ENCODE measurements around the gene ADAT3.
A peak's percentile ranks its signal among the peaks of the same experiment; 100 is the strongest.

Gene ADAT3

DNA sequence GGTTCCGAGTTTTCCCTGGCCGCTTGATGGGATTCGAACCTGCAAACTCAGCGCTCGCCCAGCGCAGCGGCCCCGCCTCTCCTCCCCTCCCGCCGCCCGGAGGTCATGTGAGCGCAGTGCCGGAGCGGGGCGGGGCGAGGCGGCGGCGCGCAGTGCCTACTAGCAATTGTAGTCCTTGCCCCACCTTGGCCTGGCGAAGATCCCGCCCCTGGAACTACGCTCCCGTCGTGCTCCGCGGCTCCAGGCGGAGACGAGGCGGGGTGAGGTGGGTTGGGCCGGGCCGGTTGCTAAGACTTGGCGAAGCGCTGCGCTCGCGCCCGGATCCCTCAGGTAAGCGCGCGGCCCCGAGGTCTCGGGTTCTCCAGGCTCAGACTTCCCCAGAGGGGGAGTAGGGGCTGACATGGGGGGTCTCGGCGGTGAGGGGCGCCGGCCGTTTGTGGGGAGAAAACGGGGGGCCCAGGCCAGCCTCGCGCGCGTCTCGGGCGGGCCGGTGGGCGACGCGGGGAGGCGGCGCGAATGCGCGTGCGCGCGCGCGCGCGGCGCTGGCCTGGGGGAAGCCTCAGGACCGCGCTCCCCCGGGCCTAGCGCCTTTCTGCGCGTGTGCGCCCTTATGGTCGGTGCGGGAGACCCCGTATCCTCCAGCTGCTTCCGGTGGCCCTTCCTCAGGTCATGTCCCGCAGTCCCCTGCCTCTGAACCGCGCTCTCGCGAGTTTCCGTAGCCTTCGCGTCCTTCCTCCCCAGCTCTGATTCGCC is at the start of gene ADAT3, which contains the start of gene SCAMP4:
Gene ADAT3, plus strand, starts transcription at position 290 of the 753 bp plus-strand sequence. CDS start 6,649 bp downstream, outside the sequence.
Gene SCAMP4, plus strand, starts transcription at position 290 of the 753 bp plus-strand sequence. CDS start 9,621 bp downstream, outside the sequence.
- peak; percentile 95 to 96 for DNase-seq

DNA sequence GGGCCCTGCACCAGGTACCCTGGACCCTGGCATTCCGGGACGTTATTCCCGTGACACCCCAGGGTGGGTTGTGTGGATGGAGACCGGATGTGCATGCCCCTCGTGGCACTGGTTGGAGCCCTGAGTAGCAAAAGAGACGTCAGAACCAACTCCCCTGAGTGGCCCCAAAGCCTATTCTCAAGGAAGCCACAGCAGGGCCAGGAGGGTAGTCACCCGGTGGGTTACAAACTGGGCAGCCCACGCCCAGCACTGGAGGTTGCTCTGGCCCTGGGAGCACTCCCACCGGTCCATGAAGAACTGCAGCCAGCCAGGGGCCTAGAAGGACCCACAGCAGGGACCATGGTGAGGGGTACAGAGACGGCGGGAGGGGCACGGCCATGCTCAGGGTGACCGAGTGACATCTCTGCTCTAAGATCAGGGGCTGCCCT is 49.4 kb upstream of the ADAT3 start:
- no peak for DNase-seq

DNA sequence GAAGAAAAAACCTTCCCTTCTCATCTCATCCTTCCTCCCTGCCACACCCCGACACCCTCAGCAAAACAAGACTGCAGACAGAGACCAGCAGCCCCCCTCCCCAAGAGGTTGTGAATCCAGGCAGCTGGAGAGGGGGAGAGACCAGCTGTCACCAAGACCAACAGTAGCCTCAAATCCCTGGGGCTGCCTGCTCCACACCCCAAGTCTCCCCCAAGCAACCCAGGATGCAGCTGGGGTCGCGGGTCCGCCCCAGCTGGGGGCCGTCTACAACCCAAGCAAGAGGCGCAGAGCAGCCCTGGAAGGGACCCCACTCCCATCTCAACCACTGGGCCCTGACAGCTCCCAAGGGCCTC is 48.9 kb upstream of the ADAT3 start:
- no peak for DNase-seq

- peak in 1 of 2 donors; percentile 41 for DNase-seq
These were observed 48.2 kb upstream of the ADAT3 start for GRCh38 chr19:1856698-1857603.

DNA sequence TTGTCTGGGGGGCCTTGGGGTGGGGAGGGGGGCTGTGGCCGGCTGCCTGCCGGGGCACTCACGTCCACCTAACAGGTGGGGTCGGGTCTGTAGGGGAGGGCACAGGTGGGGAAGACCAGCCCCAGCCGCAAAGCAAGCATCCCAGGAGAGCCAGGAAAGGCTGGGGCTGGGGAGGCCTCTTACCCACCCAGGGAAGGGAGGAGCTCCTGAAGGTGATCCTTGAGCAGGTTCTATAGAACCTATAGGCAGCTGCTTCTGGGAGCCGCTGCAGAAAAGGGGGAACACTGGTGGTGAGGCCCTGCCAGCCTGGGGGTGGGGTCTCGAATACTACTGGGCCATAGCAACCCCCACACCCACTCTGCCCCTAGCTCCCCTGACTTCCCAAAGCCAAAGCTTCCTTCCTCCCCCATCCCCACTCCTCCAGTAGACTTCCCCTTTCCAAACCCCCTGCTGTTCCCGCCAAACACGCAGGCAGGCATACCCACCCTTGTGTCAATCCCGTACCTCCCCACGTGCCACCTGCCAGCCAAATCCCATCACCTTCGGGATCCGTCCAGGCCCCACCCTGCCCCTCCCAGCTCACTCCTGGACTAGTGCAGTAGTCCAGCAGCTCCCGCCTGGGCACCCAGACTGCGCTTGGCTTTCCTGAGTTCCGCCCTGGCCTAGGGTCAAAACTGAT is 47.4 kb upstream of the ADAT3 start:
- DNase-seq, result no peak

GRCh38 chr19:1858412-1859081 is 46.7 kb upstream of the ADAT3 start:
- no peak for DNase-seq

- no peak for DNase-seq
These were observed 45.8 kb upstream of the ADAT3 start for GRCh38 chr19:1859331-1859781.

- DNase-seq, result peak in 1 of 2 donors; percentile 51
These were observed 45.0 kb upstream of the ADAT3 start for GRCh38 chr19:1860042-1860775.

GRCh38 chr19:1860821-1861598 is 44.2 kb upstream of the ADAT3 start:
- no peak for DNase-seq

DNA sequence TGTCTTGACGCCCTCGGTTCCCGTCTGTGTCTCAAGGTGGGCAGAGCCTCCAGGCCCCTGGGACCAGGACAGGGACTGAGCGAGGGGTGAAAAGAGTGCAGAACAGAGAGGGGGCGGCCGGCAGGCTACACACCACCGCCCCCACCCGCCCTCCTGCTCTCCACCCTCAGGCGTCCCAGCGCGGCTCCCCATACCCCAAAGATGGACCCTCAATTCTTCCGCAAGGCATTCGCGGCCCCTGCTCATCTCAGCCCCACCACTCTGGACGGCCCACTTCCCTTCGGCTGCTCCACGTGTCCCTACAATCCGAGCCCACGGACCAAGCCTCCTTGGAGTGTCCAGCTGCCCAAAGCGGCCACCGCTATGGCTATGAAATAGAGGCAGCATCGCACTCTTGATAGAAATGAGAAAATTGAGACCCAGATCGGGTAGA is 43.6 kb upstream of the ADAT3 start:
- DNase-seq, result no peak

DNA sequence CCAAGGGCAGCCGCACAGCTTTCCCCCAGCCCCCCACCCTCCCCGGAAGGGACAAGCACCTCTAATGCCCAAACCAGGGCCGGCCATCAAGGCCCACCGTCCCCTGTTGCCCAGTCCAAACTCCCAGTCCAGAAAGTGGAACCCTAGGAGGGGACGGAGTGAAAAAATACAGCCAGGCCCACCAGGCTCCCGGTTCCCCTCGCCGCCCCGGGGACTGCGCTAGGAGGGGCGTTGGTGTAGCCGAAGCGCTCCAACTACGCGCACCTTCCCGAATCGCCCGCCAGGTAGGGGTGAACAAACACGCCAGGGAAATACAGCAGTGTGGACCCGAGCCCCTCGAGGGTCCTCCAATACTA is 43.2 kb upstream of the ADAT3 start:
- no peak for DNase-seq

DNA sequence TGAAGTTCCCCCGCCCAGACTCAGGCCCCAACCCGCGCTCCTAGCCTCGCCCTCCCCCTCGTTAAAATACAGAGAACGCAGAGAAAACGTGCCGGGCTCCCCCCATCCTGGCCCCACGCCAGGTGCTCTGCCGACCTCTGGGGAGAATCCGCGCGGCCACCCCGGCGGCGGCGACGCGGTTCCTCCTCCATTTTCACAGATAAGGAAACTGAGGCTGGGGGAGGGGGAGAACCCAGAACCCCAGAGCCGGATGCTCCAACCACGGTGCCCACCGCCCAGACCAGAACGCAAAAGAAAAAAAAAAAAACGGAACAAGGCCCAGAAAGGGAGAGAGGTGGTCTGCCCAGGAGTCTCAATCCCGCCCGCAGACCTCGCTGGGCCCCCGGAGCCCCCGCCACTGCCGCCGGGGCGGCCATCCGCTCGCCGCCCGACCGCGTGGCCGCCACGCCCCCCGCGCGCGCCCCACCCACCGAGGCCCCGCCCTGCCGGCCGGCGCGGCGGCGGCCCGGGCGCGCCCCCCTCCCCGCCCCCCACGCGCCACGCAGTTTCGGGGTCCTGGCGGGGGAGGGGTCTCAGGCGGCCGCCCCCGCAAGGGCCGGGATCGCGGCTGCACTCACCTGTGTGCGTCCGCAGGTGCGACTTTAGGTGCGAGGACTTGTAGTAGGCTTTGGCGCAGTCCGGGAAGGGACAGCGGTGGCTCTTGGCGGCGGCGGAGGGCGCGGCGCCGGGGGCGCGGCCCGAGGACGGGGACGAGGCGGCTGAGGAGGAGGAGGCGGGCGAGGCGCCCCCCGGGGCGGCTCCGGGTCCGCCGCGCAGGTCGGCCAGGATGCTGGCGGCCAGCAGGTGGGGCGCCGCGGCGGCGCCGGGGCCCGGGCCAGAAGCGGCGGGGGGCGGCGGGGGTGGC is 42.5 kb upstream of the ADAT3 start:
- DNase-seq, result peak in 1 of 2 donors; percentile 60

DNA sequence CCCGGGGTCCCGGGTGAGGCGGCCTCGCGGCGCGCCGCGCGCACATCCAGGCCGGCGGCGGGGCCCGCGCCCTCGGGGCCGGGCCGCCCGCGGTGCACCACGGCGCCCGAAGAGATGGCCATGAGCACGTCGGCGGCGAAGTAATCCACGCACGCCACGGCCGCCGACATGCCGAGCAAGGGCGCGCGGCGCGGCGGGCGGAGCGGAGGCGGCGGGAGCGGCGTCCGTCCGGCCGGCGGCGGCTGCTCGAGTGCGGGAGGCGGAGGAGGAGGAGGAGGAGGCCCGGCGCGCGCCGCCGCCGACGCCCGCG is 41.9 kb upstream of the ADAT3 start, which contains the start of gene KLF16:
Gene KLF16, minus strand, starts transcription at position 252 of the 310 bp plus-strand sequence. Its CDS starts 82 bp downstream, at position 170.
- no peak for DNase-seq

DNA sequence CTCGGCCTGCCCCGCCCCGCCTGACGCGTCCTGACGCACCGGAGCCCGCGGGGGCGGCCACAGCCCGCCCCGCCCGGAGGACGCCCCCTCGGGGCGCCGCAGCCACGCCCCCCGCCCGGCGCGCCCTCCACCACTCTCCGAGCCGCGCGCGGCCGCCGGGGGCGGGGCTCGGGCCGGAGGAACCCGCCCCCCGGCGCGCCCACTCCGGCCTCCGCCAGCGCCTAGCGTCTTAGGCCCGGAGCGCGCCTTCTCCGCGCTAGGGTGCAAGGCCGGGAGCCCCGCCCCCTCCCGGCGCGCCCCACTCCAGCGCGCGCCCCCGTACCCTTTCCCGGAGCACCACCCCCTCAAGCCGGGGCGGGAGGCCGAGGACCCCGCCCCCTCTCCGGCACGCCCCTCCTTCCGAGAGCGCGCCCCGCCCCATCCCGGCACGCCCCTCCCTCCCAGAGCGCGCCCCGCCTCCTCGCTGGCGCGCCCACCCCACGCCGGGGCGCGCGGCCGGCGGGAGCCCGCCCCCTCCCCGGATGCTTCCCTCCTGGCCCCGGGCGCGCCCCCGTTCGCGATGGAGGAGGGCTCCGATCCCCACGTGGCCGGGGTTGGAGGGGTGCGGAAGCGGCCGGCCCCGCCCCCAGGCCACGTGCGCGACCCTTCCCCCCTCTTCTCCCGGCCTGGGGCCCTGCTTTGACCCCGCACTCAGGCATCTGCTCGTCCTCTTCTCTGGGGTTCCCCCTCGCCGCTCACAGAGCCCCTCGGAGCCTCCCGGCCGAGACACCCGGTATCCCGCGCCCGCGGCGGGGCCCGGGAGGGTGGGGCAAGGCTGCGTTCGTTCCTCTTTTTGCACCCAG is 41.3 kb upstream of the ADAT3 start:
- peak; percentile 87 to 93 for DNase-seq

DNA sequence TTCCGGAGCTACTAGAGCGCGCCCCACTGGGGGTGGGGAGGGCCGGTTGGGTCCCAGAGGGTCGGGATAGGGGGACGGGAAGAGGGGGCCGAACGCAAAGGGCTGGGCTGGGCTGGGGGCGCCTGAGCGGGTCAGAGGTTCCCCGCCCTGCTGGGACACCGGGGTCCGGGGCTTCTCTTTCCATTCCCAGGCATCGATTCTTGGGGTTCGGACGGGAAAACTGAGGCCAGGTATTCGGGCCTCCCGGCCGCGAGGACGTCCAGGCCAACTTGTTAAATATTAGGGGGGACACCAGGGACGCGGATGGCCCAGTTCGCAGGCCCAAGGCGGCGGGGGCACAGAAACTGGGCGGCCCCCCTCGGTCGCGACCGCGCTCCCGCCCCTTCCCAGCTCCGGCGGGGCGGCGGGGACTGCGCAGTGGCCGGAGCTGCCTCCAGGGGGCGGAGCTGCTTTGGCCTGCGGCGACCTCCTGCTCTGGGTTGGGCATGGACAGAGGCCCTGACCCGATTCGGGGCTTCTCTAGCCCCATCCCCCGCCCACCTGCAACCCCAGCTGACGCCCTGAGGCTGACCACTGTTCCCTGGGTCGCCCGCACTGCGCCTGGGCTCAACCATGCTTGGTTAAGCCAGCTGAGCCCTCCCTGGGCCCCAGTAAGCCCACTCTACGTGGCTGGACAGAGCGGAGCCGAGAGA is 40.6 kb upstream of the ADAT3 start:
- DNase-seq, result peak in 1 of 2 donors; percentile 64

GRCh38 chr19:1865172-1866010 is 39.8 kb upstream of the ADAT3 start:
- no peak for DNase-seq

GRCh38 chr19:1866693-1867348 is 38.4 kb upstream of the ADAT3 start:
- no peak for DNase-seq
